Natural killer cell (primary cell): ENCODE data around the gene HK1. TPM values are rescaled to one million over a fixed set of nuclear protein-coding genes. Genes with fewer than 3 reads are reported as not detected.

Source experiments
- ATAC-seq, 3 donors: fragments of 150-1000 bp in 2 of 3; fragments of 200-7000 bp in 1 of 3; cut with Tn5 transposase; 1 replicate in 1 of 3; 2 replicates in 2 of 3; pipeline ENCODE4 v1.10.0; 2021; ENCODE audit warnings: mild to moderate bottlenecking in 2 of 3, moderate library complexity in 2 of 3
- DNase-seq, 2 donors: peaks; one replicate each; pipeline versions ENCODE4 v3.0.0 to v3.0.0-alpha.2; 2013 to 2021; ENCODE audit warnings: mixed read lengths in 1 of 2
- H3K27ac ChIP-seq: one replicate; pipeline ENCODE4 v1.5.1; 2013; ENCODE audit warnings: mild to moderate bottlenecking, low read length
- H3K27me3 ChIP-seq: one replicate; pipeline ENCODE4 v1.6.1; 2013; ENCODE audit warnings: low read length; ENCODE audit not compliant: control insufficient read depth, insufficient read depth
- H3K36me3 ChIP-seq: one replicate; pipeline ENCODE4 v1.6.1; 2013; ENCODE audit warnings: low read length; ENCODE audit not compliant: control insufficient read depth, insufficient read depth
- H3K4me1 ChIP-seq: one replicate; pipeline ENCODE4 v1.6.1; 2013; ENCODE audit warnings: low read length; ENCODE audit not compliant: control insufficient read depth, insufficient read depth
- H3K4me3 ChIP-seq: one replicate; pipeline ENCODE4 v1.5.1; 2013; ENCODE audit warnings: low read length
- H3K9me3 ChIP-seq: one replicate; pipeline ENCODE4 v1.6.1; 2013; ENCODE audit warnings: low read length; ENCODE audit not compliant: control insufficient read depth, insufficient read depth
- H3K27ac Mint-ChIP-seq, 2 donors: one replicate each; pipeline ENCODE4 v1.8.0; 2022; ENCODE audit warnings: mild to moderate bottlenecking in 2 of 2, mixed read lengths in 2 of 2, moderate library complexity in 1 of 2
- H3K27me3 Mint-ChIP-seq, 2 donors: one replicate each; pipeline ENCODE4 v1.8.0; 2022; ENCODE audit warnings: low read depth in 2 of 2, mixed read lengths in 2 of 2
- H3K36me3 Mint-ChIP-seq: one replicate; pipeline ENCODE4 v1.8.0; 2022; ENCODE audit warnings: mixed read lengths
- H3K4me1 Mint-ChIP-seq, 2 donors: one replicate each; pipeline ENCODE4 v1.8.0; 2022; ENCODE audit warnings: mixed read lengths in 2 of 2
- H3K4me3 Mint-ChIP-seq: one replicate; pipeline ENCODE4 v1.8.0; 2022; ENCODE audit warnings: mild to moderate bottlenecking, moderate library complexity, mixed read lengths
- H3K9me3 Mint-ChIP-seq, 2 donors: one replicate each; pipeline ENCODE4 v1.8.0; 2022; ENCODE audit warnings: mixed read lengths in 2 of 2
- CTCF ChIP-seq: fragments of 200-600 bp; IDR thresholded peaks from one replicate; pipeline ENCODE4 v1.8.0; 2022; ENCODE audit warnings: antibody characterized with exemption
- WGBS: methylation state at CpG from one replicate; pipeline ENCODE4 v1.1.7; 2013; ENCODE audit warnings: missing lambda C conversion rate; ENCODE audit not compliant: insufficient coverage; 5-methylcytosine and 5-hydroxymethylcytosine counted together
- intact Hi-C: fragments of 100-400 bp; cut with micrococcal nuclease; formaldehyde crosslinking; loops from one replicate; pipeline ENCODE4 v1.14.2; 2022
- total RNA-seq, 4 donors: library from RNA; stranded (reverse); fragments of 120-200 nt in 1 of 4; gene quantifications; one replicate each; pipeline versions ENCODE4 v1.2.3 to v1.2.4, GENCODE V29; 2013 to 2022

HK1 gene
- total RNA-seq, 3 donors from 2014 or later (not counting 1 experiment from before 2014, with no cell fraction given), result 58.4 to 72.6 (median 69.5) TPM

GRCh38 chr10:69400936-69401335 is 122.6 kb downstream of the HK1 start:
- H3K27me3 ChIP-seq, result no peaks in the 10 kb centered on the region
- no peak for ATAC-seq
- Mint-ChIP-seq H3K27ac (no peak overlapping the region), H3K9me3 (no peaks in the 10 kb centered on the region), H3K36me3 (no peaks in the 10 kb centered on the region), H3K4me1 (peaks cover 0 to 6% of the 10 kb centered on the region in 2 donors), H3K4me3 (no peak overlapping the region), H3K27me3 (no peaks in the 10 kb centered on the region)
- H3K4me1 ChIP-seq, result no peaks in the 10 kb centered on the region
- no peak overlapping the region for H3K27ac ChIP-seq
- WGBS, result 96% methylated on average over 15 of the region's 23 CpGs
- H3K36me3 ChIP-seq, result peaks cover 49% of the 10 kb centered on the region
- no peak for TF ChIP-seq CTCF
- DNase-seq, result no peak
- H3K9me3 ChIP-seq, result no peaks in the 10 kb centered on the region
- intact Hi-C loops, result no loop called here
- no peak overlapping the region for H3K4me3 ChIP-seq

- Histone ChIP-seq H3K36me3 (peaks cover 47% of the 10 kb centered on the region), H3K4me1 (no peaks in the 10 kb centered on the region)
These were observed 123.1 kb downstream of the HK1 start for GRCh38 chr10:69401416-69401815.

GRCh38 chr10:69402386-69402785 is 124.1 kb downstream of the HK1 start:
- Mint-ChIP-seq H3K27ac (no peak overlapping the region), H3K4me3 (no peak overlapping the region), H3K36me3 (no peaks in the 10 kb centered on the region), H3K27me3 (no peaks in the 10 kb centered on the region), H3K4me1 (peaks cover 0 to 6% of the 10 kb centered on the region in 2 donors), H3K9me3 (no peaks in the 10 kb centered on the region)
- H3K4me3 ChIP-seq, result no peak overlapping the region
- H3K36me3 ChIP-seq, result peaks cover 41% of the 10 kb centered on the region
- no peaks in the 10 kb centered on the region for H3K27me3 ChIP-seq
- WGBS, result 98% methylated on average over 6 of the region's 6 CpGs
- H3K9me3 ChIP-seq, result no peaks in the 10 kb centered on the region
- intact Hi-C loops, result no loop called here
- no peak for TF ChIP-seq CTCF
- no peaks in the 10 kb centered on the region for H3K4me1 ChIP-seq
- no peak for ATAC-seq
- DNase-seq, result no peak
- H3K27ac ChIP-seq, result no peak overlapping the region

More at GRCh38 chr10:69401416-69401815, 123.1 kb downstream of the HK1 start:
- 90% methylated on average over 11 of the region's 11 CpGs for WGBS
- H3K27me3 ChIP-seq, result no peaks in the 10 kb centered on the region
- no peaks in the 10 kb centered on the region for H3K9me3 ChIP-seq
- ATAC-seq (no peak), DNase-seq (no peak)
- no peak overlapping the region for H3K4me3 Mint-ChIP-seq
- no peaks in the 10 kb centered on the region for H3K36me3 Mint-ChIP-seq
- H3K4me3 ChIP-seq, result no peak overlapping the region
- H3K4me1 Mint-ChIP-seq, result peaks cover 0 to 6% of the 10 kb centered on the region in 2 donors
- intact Hi-C loops, result no loop called here
- no peak for TF ChIP-seq CTCF
- H3K27me3 Mint-ChIP-seq, result no peaks in the 10 kb centered on the region
- H3K27ac ChIP-seq, result no peak overlapping the region
- H3K27ac Mint-ChIP-seq, result no peak overlapping the region
- no peaks in the 10 kb centered on the region for H3K9me3 Mint-ChIP-seq

- DNase-seq, result no peak
- Mint-ChIP-seq H3K27ac (no peak overlapping the region), H3K36me3 (no peaks in the 10 kb centered on the region), H3K9me3 (no peaks in the 10 kb centered on the region), H3K4me1 (peaks cover 0 to 12% of the 10 kb centered on the region in 2 donors), H3K4me3 (no peak overlapping the region), H3K27me3 (no peaks in the 10 kb centered on the region)
- TF ChIP-seq CTCF, result no peak
- Histone ChIP-seq H3K4me3 (no peak overlapping the region), H3K4me1 (peaks cover 6% of the 10 kb centered on the region), H3K27ac (no peak overlapping the region), H3K36me3 (peaks cover 40% of the 10 kb centered on the region), H3K27me3 (no peaks in the 10 kb centered on the region), H3K9me3 (no peaks in the 10 kb centered on the region)
- intact Hi-C loops, result no loop called here
- ATAC-seq, result no peak
- 79% methylated on average over 1 of the region's 1 CpG for WGBS
These were observed 124.8 kb downstream of the HK1 start for GRCh38 chr10:69403066-69403465.
